RPMI7951 (cell line): ENCODE measurements around the gene PRKCSH. TPM values are rescaled to one million over a fixed set of nuclear protein-coding genes. Genes with fewer than 3 reads are reported as not detected.
"Not testable (repeated sequence)": the region's sequence is repeated elsewhere in the genome, so short reads cannot be mapped to it uniquely, and the experiment has no call there.

Experiments used
- DNase-seq: peaks from one replicate; pipeline ENCODE4 v3.0.0-alpha.2; 2012; ENCODE audit warnings: low read depth
- total RNA-seq: library from RNA; depleted of rRNA; stranded (reverse); fragments of >200 nt; shearing (Covaris generic); gene quantifications from 2 replicates; pipeline ENCODE4 v1.2.3, GENCODE V29; 2014

The PRKCSH gene
- total RNA-seq, 1 experiment from 2014 or later, result 94.3 TPM

- peak; percentile 80 for DNase-seq
Measured at GRCh38 chr19:11420429-11421370, 14.7 kb upstream of the PRKCSH start.

- DNase-seq, result peak; percentile 16
Measured at GRCh38 chr19:11421371-11422098, 13.9 kb upstream of the PRKCSH start.

- DNase-seq, result peak; percentile 92
Measured at GRCh38 chr19:11422163-11423065, 13.0 kb upstream of the PRKCSH start.

- DNase-seq, result no peak
Measured at GRCh38 chr19:11423164-11423790, 12.2 kb upstream of the PRKCSH start.

GRCh38 chr19:11423791-11424181, 11.6 kb upstream of the PRKCSH start:
- no peak for DNase-seq

- DNase-seq, result no peak
Measured at GRCh38 chr19:11425719-11426457, 9.5 kb upstream of the PRKCSH start.

GRCh38 chr19:11426656-11427055, 8.8 kb upstream of the PRKCSH start:
- DNase-seq, result no peak

GRCh38 chr19:11433526-11433925, 1.9 kb upstream of the PRKCSH start:
- DNase-seq, result not testable (repeated sequence)

GRCh38 chr19:11434703-11435056, 755 bp upstream of the PRKCSH start:
- DNase-seq, result no peak

- DNase-seq, result peak; percentile 28
Measured at GRCh38 chr19:11435833-11436313, 438 bp downstream of the PRKCSH start.

- no peak for DNase-seq
Measured at GRCh38 chr19:11437955-11438354, 2.5 kb downstream of the PRKCSH start.

GRCh38 chr19:11444059-11444458, 8.6 kb downstream of the PRKCSH start:
- DNase-seq, result no peak

GRCh38 chr19:11445141-11445540, 9.7 kb downstream of the PRKCSH start:
- DNase-seq, result no peak

GRCh38 chr19:11446271-11446651, 10.8 kb downstream of the PRKCSH start:
- DNase-seq, result no peak

GRCh38 chr19:11446652-11447301, 11.3 kb downstream of the PRKCSH start:
- DNase-seq, result no peak

- DNase-seq, result no peak
Measured at GRCh38 chr19:11447347-11448262, 12.2 kb downstream of the PRKCSH start.

- no peak for DNase-seq
Measured at GRCh38 chr19:11448410-11448809, 13.0 kb downstream of the PRKCSH start.

GRCh38 chr19:11448923-11449554, 13.6 kb downstream of the PRKCSH start:
- no peak for DNase-seq
